ENCODE results near the gene NEK7. TPM values are rescaled to one million over a fixed set of nuclear protein-coding genes. Genes with fewer than 3 reads are reported as not detected.

Gene NEK7
- total and polyA plus RNA-seq, 2 of the 4 experiments (the other 2 are of a cell fraction) = 89.0 to 467 TPM

DNA sequence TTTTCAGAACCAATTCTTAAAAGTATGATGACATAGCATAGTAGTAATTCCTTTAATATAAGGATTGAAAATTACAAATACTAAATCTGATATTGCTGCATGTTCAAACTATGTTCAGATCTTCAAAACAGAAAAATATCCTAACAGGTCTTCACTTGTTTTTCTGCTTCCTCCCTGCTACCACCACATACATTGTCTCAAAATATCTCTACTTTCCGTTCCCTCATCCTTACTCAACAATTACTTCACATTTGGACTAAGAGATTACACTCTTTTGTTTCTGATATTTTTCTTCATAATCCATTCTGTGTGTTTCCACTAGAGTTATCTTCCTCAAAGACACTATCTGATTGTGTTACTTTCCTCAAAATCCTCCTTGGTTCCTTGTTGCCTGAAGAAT is 125.1 kb downstream of the NEK7 start:
- Histone ChIP-seq H2AK5ac (ENCODE audit: low read depth, low read length) (no peak overlapping the region), H3K56ac (ENCODE audit: extremely low read depth, insufficient read depth, low read length) (no peak overlapping the region), H3K9ac (ENCODE audit: low read depth, low read length) (no peak overlapping the region), H2BK20ac (ENCODE audit: low read depth, low read length) (peak overlapping the region; percentile 40; the same call in 1 of the 2 replicates), H3K4ac (ENCODE audit: low read depth, low read length) (no peak overlapping the region), H2AK9ac (replicated peaks; ENCODE audit: low read depth, low read length, poor library complexity) (no peak overlapping the region), H3K27ac (ENCODE audit: insufficient read depth, low read length) (no peak overlapping the region), H3K4me1 (ENCODE audit: control insufficient read depth, insufficient read depth, low read length) (peaks cover 6% of the 10 kb centered on the region), H3K23ac (ENCODE audit: low read depth, low read length) (peak overlapping the region; percentile 38; the same call in 1 of the 2 replicates), H4K20me1 (ENCODE audit: insufficient read depth, low read length) (no peaks in the 10 kb centered on the region), H3K27me3 (ENCODE audit: control insufficient read depth, insufficient read depth, low read length) (no peaks in the 10 kb centered on the region), H3K14ac (replicated peaks; ENCODE audit: low read depth, low read length) (no peak overlapping the region; the same call in 1 of the 2 replicates), H2AFZ (replicated peaks; ENCODE audit: low read length, poor library complexity) (no peak overlapping the region), H3K4me3 (ENCODE audit: insufficient read depth, low read depth, low read length) (no peak overlapping the region), H3K9me3 (ENCODE audit: control insufficient read depth, insufficient read depth, low read length) (no peaks in the 10 kb centered on the region), H2BK5ac (ENCODE audit: low read depth, low read length, poor library complexity, severe bottlenecking) (no peak overlapping the region), H3K9me1 (ENCODE audit: insufficient read depth, low read length) (peaks cover 6% of the 10 kb centered on the region), H2BK15ac (ENCODE audit: low read depth, low read length) (no peak overlapping the region), H3K4me2 (ENCODE audit: low read depth, low read length) (no peak overlapping the region), H4K5ac (ENCODE audit: low read depth, low read length) (no peak overlapping the region), H3K18ac (ENCODE audit: low read depth, low read length) (no peak overlapping the region), H4K8ac (ENCODE audit: low read depth in 2 of 2, low read length in 2 of 2) (no peak overlapping the region), H3K79me1 (ENCODE audit: low read depth in 1 of 2, low read length in 2 of 2) (peaks cover 7 to 22% of the 10 kb centered on the region in 2 experiments; a peak in 3 of 4 replicates), H4K91ac (ENCODE audit: insufficient read depth, low read depth, low read length) (0 out of 2 replicates have a peak overlapping the region, but pooled peaks have one; percentile 22), H2BK120ac (ENCODE audit: low read depth, low read length) (no peak overlapping the region), H3K36me3 (ENCODE audit: control insufficient read depth, insufficient read depth, low read length) (peaks cover 3% of the 10 kb centered on the region; the same call in 1 of the 2 replicates)
- DNase-seq (no peak), ATAC-seq (ENCODE audit: low read depth) (no peak)
- POLR2A ChIA-PET (ENCODE audit: unreplicated experiment) = no interaction called here
- TF ChIP-seq, protein P1, sequence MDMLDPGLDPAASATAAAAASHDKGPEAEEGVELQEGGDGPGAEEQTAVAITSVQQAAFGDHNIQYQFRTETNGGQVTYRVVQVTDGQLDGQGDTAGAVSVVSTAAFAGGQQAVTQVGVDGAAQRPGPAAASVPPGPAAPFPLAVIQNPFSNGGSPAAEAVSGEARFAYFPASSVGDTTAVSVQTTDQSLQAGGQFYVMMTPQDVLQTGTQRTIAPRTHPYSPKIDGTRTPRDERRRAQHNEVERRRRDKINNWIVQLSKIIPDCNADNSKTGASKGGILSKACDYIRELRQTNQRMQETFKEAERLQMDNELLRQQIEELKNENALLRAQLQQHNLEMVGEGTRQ (IDR thresholded peaks at IDR 0.05; ENCODE audit: low read depth, low read length) = no peak
- TF ChIP-seq CEBPB (IDR thresholded peaks at IDR 0.05; ENCODE audit: low read depth, low read length) (no peak), MXI1 (IDR thresholded peaks at IDR 0.05; ENCODE audit: borderline replicate concordance, low read depth, low read length) (no peak), RCOR1 (IDR thresholded peaks at IDR 0.05; ENCODE audit: insufficient replicate concordance, low read length) (no peak), RFX5 (IDR thresholded peaks at IDR 0.05; ENCODE audit: low read depth, low read length) (no peak), RAD21 (IDR thresholded peaks at IDR 0.05; ENCODE audit: low read length) (no peak), NFE2L2 (IDR thresholded peaks at IDR 0.05; ENCODE audit: low read depth, low read length) (no peak), MAFK (IDR thresholded peaks at IDR 0.05; ENCODE audit: low read depth, low read length) (no peak), POLR2A (IDR thresholded peaks at IDR 0.05; ENCODE audit: low read depth, low read length) (no peak), MAZ (IDR thresholded peaks at IDR 0.05; ENCODE audit: borderline replicate concordance, low read depth, low read length) (no peak), FOS (IDR thresholded peaks at IDR 0.05; ENCODE audit: low read depth, low read length) (no peak), CHD1 (IDR thresholded peaks at IDR 0.05; ENCODE audit: low read depth, low read length) (no peak), BHLHE40 (IDR thresholded peaks at IDR 0.05; ENCODE audit: low read depth, low read length) (no peak)
- TF ChIP-seq, protein P2, sequence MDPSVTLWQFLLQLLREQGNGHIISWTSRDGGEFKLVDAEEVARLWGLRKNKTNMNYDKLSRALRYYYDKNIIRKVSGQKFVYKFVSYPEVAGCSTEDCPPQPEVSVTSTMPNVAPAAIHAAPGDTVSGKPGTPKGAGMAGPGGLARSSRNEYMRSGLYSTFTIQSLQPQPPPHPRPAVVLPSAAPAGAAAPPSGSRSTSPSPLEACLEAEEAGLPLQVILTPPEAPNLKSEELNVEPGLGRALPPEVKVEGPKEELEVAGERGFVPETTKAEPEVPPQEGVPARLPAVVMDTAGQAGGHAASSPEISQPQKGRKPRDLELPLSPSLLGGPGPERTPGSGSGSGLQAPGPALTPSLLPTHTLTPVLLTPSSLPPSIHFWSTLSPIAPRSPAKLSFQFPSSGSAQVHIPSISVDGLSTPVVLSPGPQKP (IDR thresholded peaks at IDR 0.05; ENCODE audit: borderline replicate concordance, low read depth, low read length) = no peak
- in situ Hi-C loops (cut with MboI; ENCODE audit: low sequenced_read_pairs) = no loop called here
- CTCF ChIA-PET = interaction anchor here (0.6 kb wide), 1 partner anchor 216 kb away, joined by 3 read pairs; no protein-coding TSS in a partner anchor
- no TSS peak for BruUV-seq (replicated peaks)
- intact Hi-C loops (cut with micrococcal nuclease) = loop anchor here (10.0 kb wide), 1 partner anchor 403 kb away; no protein-coding TSS in a partner anchor
- WGBS, 2 experiments (ENCODE audit: extremely low coverage in 2 of 2, insufficient read length in 1 of 2) = 100% methylated on average over 1 of the region's 1 CpG
- dilution Hi-C loops (cut with HindIII; ENCODE audit: low sequenced_read_pairs, unreplicated experiment) = no loop called here
